DND-41 (cell line): ENCODE data around the gene R3HCC1L.
"Not testable (repeated sequence)": the region's sequence is repeated elsewhere in the genome, so short reads cannot be mapped to it uniquely, and the experiment has no call there.

Experiments
- ATAC-seq: fragments of 200-7000 bp; cut with Tn5 transposase; 3 replicates; pipeline ENCODE4 v1.9.1; 2021; ENCODE audit warnings: low read depth; ENCODE audit not compliant: insufficient read depth
- DNase-seq: peaks from one replicate; pipeline ENCODE4 v3.0.0-alpha.2; 2020
- H2AFZ ChIP-seq: 2 replicates; pipeline ENCODE4 v1.6.0; 2012; ENCODE audit warnings: low read depth, low read length
- H3K27ac ChIP-seq: 2 replicates; pipeline ENCODE4 v1.5.1; 2012; ENCODE audit warnings: low read length, inconsistent platforms
- H3K27me3 ChIP-seq: fragments of 200-600 bp; sonication (generic); 2 replicates; pipeline ENCODE4 v1.6.0; 2012; ENCODE audit warnings: low read length, mild to moderate bottlenecking, inconsistent platforms; ENCODE audit not compliant: insufficient read depth, poor library complexity
- H3K36me3 ChIP-seq: 2 replicates; pipeline ENCODE4 v1.5.1; 2012; ENCODE audit warnings: low read length, inconsistent platforms; ENCODE audit not compliant: insufficient read depth
- H3K4me1 ChIP-seq: 2 replicates; pipeline ENCODE4 v1.5.1; 2012; ENCODE audit warnings: mild to moderate bottlenecking, low read length; ENCODE audit not compliant: insufficient read depth
- H3K4me2 ChIP-seq: 2 replicates; pipeline ENCODE4 v1.6.0; 2012; ENCODE audit warnings: mild to moderate bottlenecking, moderate library complexity, low read length, inconsistent platforms; ENCODE audit not compliant: insufficient read depth
- H3K4me3 ChIP-seq, 2 experiments: fragments of 200-600 bp in 1 of 2; shearing (Covaris generic) in 1 of 2; 2 replicates each; pipeline ENCODE4 v1.5.1; 2012 to 2016; ENCODE audit warnings: inconsistent platforms in 2 of 2, low read length in 2 of 2, mild to moderate bottlenecking in 2 of 2, low read depth in 1 of 2, moderate library complexity in 1 of 2
- H3K79me2 ChIP-seq: 2 replicates; pipeline ENCODE4 v1.6.0; 2012; ENCODE audit warnings: low read length, inconsistent platforms; ENCODE audit not compliant: insufficient read depth
- H3K9ac ChIP-seq: 2 replicates; pipeline ENCODE4 v1.6.0; 2012; ENCODE audit warnings: low read depth, mild to moderate bottlenecking, inconsistent platforms, low read length, moderate library complexity
- H3K9me3 ChIP-seq: 2 replicates; pipeline ENCODE4 v1.5.1; 2012; ENCODE audit warnings: low read length, moderate library complexity, mild to moderate bottlenecking, inconsistent platforms; ENCODE audit not compliant: insufficient read depth, severe bottlenecking
- H4K20me1 ChIP-seq: 2 replicates; pipeline ENCODE4 v1.6.0; 2012; ENCODE audit warnings: low read length; ENCODE audit not compliant: insufficient read depth
- EZH2 ChIP-seq: IDR thresholded peaks from 3 replicates; pipeline ENCODE4 v1.6.1; 2012; ENCODE audit warnings: borderline replicate concordance, low read depth, mild to moderate bottlenecking, moderate library complexity, low read length, inconsistent platforms; ENCODE audit not compliant: severe bottlenecking
- TF ChIP-seq, protein P1 (sequence below): IDR thresholded peaks from 2 replicates; pipeline ENCODE4 v1.5.1; 2012; ENCODE audit warnings: borderline replicate concordance, low read length, moderate library complexity, mild to moderate bottlenecking; ENCODE audit not compliant: poor library complexity, severe bottlenecking; ENCODE audit errors: extremely low read depth

The R3HCC1L gene

DNA sequence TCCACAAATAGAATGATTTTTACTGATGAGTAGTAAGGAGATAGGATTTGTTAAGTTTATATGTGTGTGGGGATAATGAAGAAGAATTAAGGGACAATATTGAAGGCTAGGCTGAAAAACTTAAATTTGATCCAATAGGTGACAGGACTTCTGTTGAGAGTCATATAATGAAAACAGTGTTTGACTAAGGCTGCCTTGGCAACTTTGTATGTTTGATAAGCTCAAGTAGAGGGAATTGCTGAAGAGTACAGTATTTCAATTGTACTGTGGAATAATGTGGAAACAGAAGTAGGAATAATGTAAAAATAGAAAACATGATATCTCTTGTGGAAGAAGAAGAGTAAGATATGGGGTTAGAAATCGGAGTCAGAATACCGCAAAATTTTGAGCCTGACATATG is 10.5 kb downstream of the R3HCC1L start:
- Histone ChIP-seq H3K27me3 (no peaks in the 10 kb centered on the region), H3K4me1 (no peaks in the 10 kb centered on the region), H3K36me3 (no peaks in the 10 kb centered on the region), H3K4me3 (no peak overlapping the region), H3K9me3 (peaks cover 8% of the 10 kb centered on the region), H2AFZ (no peak overlapping the region), H3K79me2 (peaks cover 99% of the 10 kb centered on the region), H3K27ac (no peak overlapping the region), H3K4me2 (no peak overlapping the region), H4K20me1 (peaks cover 21% of the 10 kb centered on the region; the same call in 1 of the 2 replicates), H3K9ac (no peak overlapping the region)
- ATAC-seq (no peak), DNase-seq (no peak)
- no peak for TF ChIP-seq EZH2

DNA sequence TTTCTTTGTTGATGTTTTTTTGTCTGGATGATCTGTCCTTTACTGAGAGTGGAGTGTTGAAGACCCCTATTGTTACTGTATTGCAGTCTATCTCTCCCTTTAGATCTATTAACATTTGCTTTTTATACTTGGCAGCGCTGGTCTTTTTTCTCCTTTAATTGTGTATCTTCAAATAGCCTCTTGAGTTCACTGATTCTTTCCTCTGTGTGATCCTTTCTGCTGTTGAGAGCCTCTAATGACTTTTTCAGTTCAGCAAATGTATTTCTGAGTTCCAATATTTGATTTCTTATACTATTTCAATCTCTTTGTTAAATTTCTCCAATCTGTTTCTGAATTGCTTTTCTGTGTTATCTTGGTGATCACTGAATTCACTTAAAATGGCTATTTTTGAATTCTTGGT is 15.4 kb downstream of the R3HCC1L start:
- H3K27me3 ChIP-seq = no peaks in the 10 kb centered on the region
- H3K36me3 ChIP-seq = peaks cover 22% of the 10 kb centered on the region
- H3K4me1 ChIP-seq = no peaks in the 10 kb centered on the region
- H4K20me1 ChIP-seq = peaks cover 11% of the 10 kb centered on the region; the same call in 1 of the 2 replicates
- no peak overlapping the region for H3K4me3 ChIP-seq
- no peak overlapping the region for H3K4me2 ChIP-seq
- TF ChIP-seq, protein P1, sequence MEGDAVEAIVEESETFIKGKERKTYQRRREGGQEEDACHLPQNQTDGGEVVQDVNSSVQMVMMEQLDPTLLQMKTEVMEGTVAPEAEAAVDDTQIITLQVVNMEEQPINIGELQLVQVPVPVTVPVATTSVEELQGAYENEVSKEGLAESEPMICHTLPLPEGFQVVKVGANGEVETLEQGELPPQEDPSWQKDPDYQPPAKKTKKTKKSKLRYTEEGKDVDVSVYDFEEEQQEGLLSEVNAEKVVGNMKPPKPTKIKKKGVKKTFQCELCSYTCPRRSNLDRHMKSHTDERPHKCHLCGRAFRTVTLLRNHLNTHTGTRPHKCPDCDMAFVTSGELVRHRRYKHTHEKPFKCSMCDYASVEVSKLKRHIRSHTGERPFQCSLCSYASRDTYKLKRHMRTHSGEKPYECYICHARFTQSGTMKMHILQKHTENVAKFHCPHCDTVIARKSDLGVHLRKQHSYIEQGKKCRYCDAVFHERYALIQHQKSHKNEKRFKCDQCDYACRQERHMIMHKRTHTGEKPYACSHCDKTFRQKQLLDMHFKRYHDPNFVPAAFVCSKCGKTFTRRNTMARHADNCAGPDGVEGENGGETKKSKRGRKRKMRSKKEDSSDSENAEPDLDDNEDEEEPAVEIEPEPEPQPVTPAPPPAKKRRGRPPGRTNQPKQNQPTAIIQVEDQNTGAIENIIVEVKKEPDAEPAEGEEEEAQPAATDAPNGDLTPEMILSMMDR = no peak
- ATAC-seq (no peak), DNase-seq (no peak)
- no peak overlapping the region for H2AFZ ChIP-seq
- no peak overlapping the region for H3K27ac ChIP-seq
- H3K9ac ChIP-seq = no peak overlapping the region
- H3K9me3 ChIP-seq = peaks cover 25% of the 10 kb centered on the region
- H3K79me2 ChIP-seq = peaks cover 82% of the 10 kb centered on the region

DNA sequence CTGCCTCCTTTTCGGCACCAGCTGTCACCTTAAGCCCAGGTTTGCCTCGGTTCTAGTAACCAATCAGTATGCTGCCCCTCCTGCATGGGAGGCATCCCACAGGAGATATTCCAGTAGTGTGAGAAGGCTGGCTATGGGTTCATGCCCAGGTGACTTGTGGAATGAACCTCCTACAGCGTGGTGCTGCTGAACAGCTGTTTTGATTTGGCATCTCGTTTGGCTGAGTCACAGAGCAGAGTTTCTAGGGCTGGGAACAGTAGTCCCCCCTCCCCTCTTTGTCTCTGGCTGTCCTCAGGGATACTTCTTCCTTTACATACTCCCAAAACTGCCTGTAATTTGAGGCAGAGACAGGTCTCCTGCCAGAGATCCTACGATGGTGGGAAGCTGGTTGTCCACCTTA is 16.1 kb downstream of the R3HCC1L start:
- H4K20me1 ChIP-seq = peaks cover 11% of the 10 kb centered on the region; the same call in 1 of the 2 replicates

DNA sequence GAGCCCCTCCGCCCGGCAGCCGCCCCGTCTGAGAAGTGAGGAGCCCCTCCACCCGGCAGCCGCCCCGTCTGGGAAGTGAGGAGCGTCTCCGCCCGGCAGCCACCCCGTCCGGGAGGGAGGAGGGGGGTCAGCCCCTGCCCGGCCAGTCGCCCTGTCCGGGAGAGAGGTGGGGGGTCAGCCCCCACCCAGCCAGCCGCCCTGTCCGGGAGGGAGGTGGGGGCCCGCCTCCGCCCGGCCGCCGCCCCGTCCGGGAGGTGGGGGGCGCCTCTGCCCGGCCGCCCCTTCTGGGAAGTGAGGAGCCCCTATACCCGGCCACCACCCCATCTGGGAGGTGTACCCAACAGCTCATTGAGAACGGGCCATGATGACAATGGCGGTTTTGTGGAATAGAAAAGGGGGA is 18.3 kb downstream of the R3HCC1L start:
- not testable (repeated sequence) for H3K27ac ChIP-seq, H3K4me2 ChIP-seq, H3K9ac ChIP-seq, DNase-seq, H2AFZ ChIP-seq, H3K27me3 ChIP-seq, H3K4me1 ChIP-seq, H3K4me3 ChIP-seq, ATAC-seq
- Histone ChIP-seq H3K79me2 (peaks cover 77% of the 10 kb centered on the region), H4K20me1 (peaks cover 15% of the 10 kb centered on the region; the same call in 1 of the 2 replicates), H3K36me3 (peaks cover 36% of the 10 kb centered on the region), H3K9me3 (peaks cover 25% of the 10 kb centered on the region)

More for the DNA sequence above, 16.1 kb downstream of the R3HCC1L start:
- Histone ChIP-seq H3K27ac (no peak overlapping the region), H3K4me3 (no peak overlapping the region), H3K4me1 (no peaks in the 10 kb centered on the region), H3K27me3 (no peaks in the 10 kb centered on the region), H3K4me2 (no peak overlapping the region), H3K9ac (no peak overlapping the region), H3K79me2 (peaks cover 81% of the 10 kb centered on the region), H3K36me3 (peaks cover 22% of the 10 kb centered on the region), H2AFZ (no peak overlapping the region), H3K9me3 (peaks cover 25% of the 10 kb centered on the region)
- TF ChIP-seq, protein P1 = no peak
- no peak for TF ChIP-seq EZH2
- DNase-seq (no peak), ATAC-seq (no peak)

DNA sequence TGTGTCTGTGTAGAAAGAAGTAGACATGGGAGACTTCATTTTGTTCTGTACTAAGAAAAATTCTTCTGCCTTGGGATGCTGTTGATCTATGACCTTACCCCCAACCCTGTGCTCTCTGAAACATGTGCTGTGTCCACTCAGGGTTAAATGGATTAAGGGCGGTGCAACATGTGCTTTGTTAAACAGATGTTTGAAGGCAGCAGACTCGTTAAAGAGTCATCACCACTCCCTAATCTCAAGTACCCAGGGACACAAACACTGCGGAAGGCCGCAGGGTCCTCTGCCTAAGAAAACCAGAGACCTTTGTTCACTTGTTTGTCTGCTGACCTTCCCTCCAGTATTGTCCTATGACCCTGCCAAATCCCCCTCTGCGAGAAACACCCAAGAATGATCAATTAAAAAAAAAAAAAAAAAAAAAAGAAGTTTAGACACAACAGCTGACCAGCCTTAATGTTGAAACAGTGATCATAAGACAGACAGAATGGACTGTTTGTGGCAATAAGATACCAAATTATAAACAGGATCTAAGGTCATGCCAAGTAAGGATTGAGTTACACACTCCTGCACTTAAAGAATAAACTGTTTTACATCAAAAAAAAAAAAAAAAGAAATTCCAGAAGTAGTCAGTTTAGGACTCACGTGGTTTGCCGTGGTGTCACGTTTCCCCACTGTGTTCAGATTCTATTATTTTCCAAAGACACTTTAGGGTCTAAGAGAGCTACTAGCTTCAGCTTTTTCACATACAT is 18.9 kb downstream of the R3HCC1L start:
- not testable (repeated sequence) for H3K4me3 ChIP-seq, H3K9ac ChIP-seq, DNase-seq, H3K27me3 ChIP-seq, H2AFZ ChIP-seq, H3K27ac ChIP-seq, H3K4me1 ChIP-seq, ATAC-seq, H3K4me2 ChIP-seq
- peaks cover 25% of the 10 kb centered on the region for H3K9me3 ChIP-seq
- H3K36me3 ChIP-seq = peaks cover 42% of the 10 kb centered on the region
- peaks cover 15% of the 10 kb centered on the region; the same call in 1 of the 2 replicates for H4K20me1 ChIP-seq
- peaks cover 76% of the 10 kb centered on the region for H3K79me2 ChIP-seq
